ENCODE data around the gene NOTUM.

NOTUM gene

GRCh38 chr17:81961087-81961511 is at the start of gene NOTUM:
Gene NOTUM (minus strand): TSS chr17:81961187. CDS start chr17:81960909, 278 bp downstream.
- TF ChIP-seq USF1 (IDR thresholded peaks at IDR 0.05), result no peak
- no peak for TF ChIP-seq NFIC (IDR thresholded peaks at IDR 0.05)
- no peak for TF ChIP-seq TAF1 (IDR thresholded peaks at IDR 0.05; ENCODE audit: low read depth)
- no peak for TF ChIP-seq CEBPB (IDR thresholded peaks at IDR 0.05)

GRCh38 chr17:82009413-82009812 is 48.4 kb upstream of the NOTUM start:
- TF ChIP-seq TCF12 (IDR thresholded peaks at IDR 0.05; ENCODE audit: low read depth), result no peak
- no peak for TF ChIP-seq YY1 (IDR thresholded peaks at IDR 0.05; ENCODE audit: low read depth)
- no peak for TF ChIP-seq TEAD4 (IDR thresholded peaks at IDR 0.05)
- no peak for TF ChIP-seq CEBPB (IDR thresholded peaks at IDR 0.05)
- no peak for TF ChIP-seq NFIC (IDR thresholded peaks at IDR 0.05)
- no peak for TF ChIP-seq CREB1 (IDR thresholded peaks at IDR 0.05; ENCODE audit: low read depth)
- no peak for TF ChIP-seq FOXM1 (IDR thresholded peaks at IDR 0.05; ENCODE audit: borderline replicate concordance, low read depth)
- TF ChIP-seq REST (IDR thresholded peaks at IDR 0.05; ENCODE audit: low read depth), result no peak
- TF ChIP-seq RAD21 (IDR thresholded peaks at IDR 0.05; ENCODE audit: low read depth), result no peak
- no peak for TF ChIP-seq USF1 (IDR thresholded peaks at IDR 0.05)
- no peak for TF ChIP-seq TAF1 (IDR thresholded peaks at IDR 0.05; ENCODE audit: low read depth)
- TF ChIP-seq EGR1 (IDR thresholded peaks at IDR 0.05), result no peak
- TF ChIP-seq ZBTB7A (IDR thresholded peaks at IDR 0.05; ENCODE audit: low read depth), result no peak
- no peak for TF ChIP-seq EP300 (IDR thresholded peaks at IDR 0.05; ENCODE audit: borderline replicate concordance)
- TF ChIP-seq MAX (IDR thresholded peaks at IDR 0.05), result no peak

GRCh38 chr17:82008941-82009405 is 48.0 kb upstream of the NOTUM start:
- TF ChIP-seq USF1 (IDR thresholded peaks at IDR 0.05), result no peak
- no peak for TF ChIP-seq EP300 (IDR thresholded peaks at IDR 0.05; ENCODE audit: borderline replicate concordance)
- no peak for TF ChIP-seq YY1 (IDR thresholded peaks at IDR 0.05; ENCODE audit: low read depth)
- no peak for TF ChIP-seq TAF1 (IDR thresholded peaks at IDR 0.05; ENCODE audit: low read depth)
- no peak for TF ChIP-seq FOXM1 (IDR thresholded peaks at IDR 0.05; ENCODE audit: borderline replicate concordance, low read depth)
- no peak for TF ChIP-seq RAD21 (IDR thresholded peaks at IDR 0.05; ENCODE audit: low read depth)
- no peak for TF ChIP-seq REST (IDR thresholded peaks at IDR 0.05; ENCODE audit: low read depth)
- no peak for TF ChIP-seq EGR1 (IDR thresholded peaks at IDR 0.05)
- no peak for TF ChIP-seq NFIC (IDR thresholded peaks at IDR 0.05)
- no peak for TF ChIP-seq CREB1 (IDR thresholded peaks at IDR 0.05; ENCODE audit: low read depth)
- no peak for TF ChIP-seq ZBTB7A (IDR thresholded peaks at IDR 0.05; ENCODE audit: low read depth)
- no peak for TF ChIP-seq CEBPB (IDR thresholded peaks at IDR 0.05)

- no peak for TF ChIP-seq FOXM1 (IDR thresholded peaks at IDR 0.05; ENCODE audit: borderline replicate concordance, low read depth)
- no peak for TF ChIP-seq MAX (IDR thresholded peaks at IDR 0.05)
- TF ChIP-seq ZBTB7A (IDR thresholded peaks at IDR 0.05; ENCODE audit: low read depth), result no peak
- TF ChIP-seq REST (IDR thresholded peaks at IDR 0.05; ENCODE audit: low read depth), result no peak
- TF ChIP-seq TAF1 (IDR thresholded peaks at IDR 0.05; ENCODE audit: low read depth), result no peak
- no peak for TF ChIP-seq YY1 (IDR thresholded peaks at IDR 0.05; ENCODE audit: low read depth)
Observed at GRCh38 chr17:82008258-82008940, 47.4 kb upstream of the NOTUM start.
